Type B pancreatic cell (in vitro differentiated cells): Measurements from ENCODE around the gene ACOX1. TPM values are rescaled to one million over a fixed set of nuclear protein-coding genes. Genes with fewer than 3 reads are reported as not detected.

Source experiments
- DNase-seq: peaks from one replicate; pipeline ENCODE4 v3.0.0; 2021; ENCODE audit warnings: mixed read lengths; ENCODE audit not compliant: unreplicated experiment; ENCODE audit errors: extremely low spot score
- H3K27ac Mint-ChIP-seq: 2 replicates; pipeline ENCODE4 v1.8.0; 2021; ENCODE audit warnings: mild to moderate bottlenecking, mixed read lengths
- H3K27me3 Mint-ChIP-seq: 2 replicates; pipeline ENCODE4 v1.8.0; 2021; ENCODE audit warnings: mixed read lengths
- H3K36me3 Mint-ChIP-seq: 2 replicates; pipeline ENCODE4 v1.8.0; 2021; ENCODE audit warnings: mixed read lengths
- H3K4me1 Mint-ChIP-seq: one replicate; pipeline ENCODE4 v1.8.0; 2021; ENCODE audit warnings: mixed read lengths; ENCODE audit not compliant: unreplicated experiment
- H3K4me3 Mint-ChIP-seq: 2 replicates; pipeline ENCODE4 v1.8.0; 2021; ENCODE audit warnings: mild to moderate bottlenecking, mixed read lengths
- H3K9me3 Mint-ChIP-seq: 2 replicates; pipeline ENCODE4 v1.8.0; 2021; ENCODE audit warnings: mixed read lengths
- total RNA-seq: library from RNA; stranded (reverse); gene quantifications from 2 replicates; pipeline ENCODE4 v1.2.1, GENCODE V29; 2021; ENCODE audit warnings: low replicate concordance
- TF ChIP-seq, protein P1 (sequence below): fragments of 200-600 bp; sonication (generic); conservative IDR thresholded peaks from 2 replicates; pipeline ENCODE4 v1.5.0; 2021; ENCODE audit warnings: antibody characterized with exemption, mild to moderate bottlenecking

ACOX1 gene
- total RNA-seq, 1 donor from 2014 or later: 48.5 TPM

- H3K4me1 Mint-ChIP-seq: peaks cover 22% of the 10 kb centered on the region
- peak overlapping the region; percentile 83 for H3K4me3 Mint-ChIP-seq
- no peaks in the 10 kb centered on the region for H3K27me3 Mint-ChIP-seq
- DNase-seq: peak; percentile 66
- H3K9me3 Mint-ChIP-seq: no peaks in the 10 kb centered on the region
- TF ChIP-seq, protein P1, sequence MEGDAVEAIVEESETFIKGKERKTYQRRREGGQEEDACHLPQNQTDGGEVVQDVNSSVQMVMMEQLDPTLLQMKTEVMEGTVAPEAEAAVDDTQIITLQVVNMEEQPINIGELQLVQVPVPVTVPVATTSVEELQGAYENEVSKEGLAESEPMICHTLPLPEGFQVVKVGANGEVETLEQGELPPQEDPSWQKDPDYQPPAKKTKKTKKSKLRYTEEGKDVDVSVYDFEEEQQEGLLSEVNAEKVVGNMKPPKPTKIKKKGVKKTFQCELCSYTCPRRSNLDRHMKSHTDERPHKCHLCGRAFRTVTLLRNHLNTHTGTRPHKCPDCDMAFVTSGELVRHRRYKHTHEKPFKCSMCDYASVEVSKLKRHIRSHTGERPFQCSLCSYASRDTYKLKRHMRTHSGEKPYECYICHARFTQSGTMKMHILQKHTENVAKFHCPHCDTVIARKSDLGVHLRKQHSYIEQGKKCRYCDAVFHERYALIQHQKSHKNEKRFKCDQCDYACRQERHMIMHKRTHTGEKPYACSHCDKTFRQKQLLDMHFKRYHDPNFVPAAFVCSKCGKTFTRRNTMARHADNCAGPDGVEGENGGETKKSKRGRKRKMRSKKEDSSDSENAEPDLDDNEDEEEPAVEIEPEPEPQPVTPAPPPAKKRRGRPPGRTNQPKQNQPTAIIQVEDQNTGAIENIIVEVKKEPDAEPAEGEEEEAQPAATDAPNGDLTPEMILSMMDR: no peak
- peak overlapping the region; percentile 48 for H3K27ac Mint-ChIP-seq
- peaks cover 4% of the 10 kb centered on the region for H3K36me3 Mint-ChIP-seq
These were observed 81.6 kb downstream of the ACOX1 start for GRCh38 chr17:75897160-75898019.

DNA sequence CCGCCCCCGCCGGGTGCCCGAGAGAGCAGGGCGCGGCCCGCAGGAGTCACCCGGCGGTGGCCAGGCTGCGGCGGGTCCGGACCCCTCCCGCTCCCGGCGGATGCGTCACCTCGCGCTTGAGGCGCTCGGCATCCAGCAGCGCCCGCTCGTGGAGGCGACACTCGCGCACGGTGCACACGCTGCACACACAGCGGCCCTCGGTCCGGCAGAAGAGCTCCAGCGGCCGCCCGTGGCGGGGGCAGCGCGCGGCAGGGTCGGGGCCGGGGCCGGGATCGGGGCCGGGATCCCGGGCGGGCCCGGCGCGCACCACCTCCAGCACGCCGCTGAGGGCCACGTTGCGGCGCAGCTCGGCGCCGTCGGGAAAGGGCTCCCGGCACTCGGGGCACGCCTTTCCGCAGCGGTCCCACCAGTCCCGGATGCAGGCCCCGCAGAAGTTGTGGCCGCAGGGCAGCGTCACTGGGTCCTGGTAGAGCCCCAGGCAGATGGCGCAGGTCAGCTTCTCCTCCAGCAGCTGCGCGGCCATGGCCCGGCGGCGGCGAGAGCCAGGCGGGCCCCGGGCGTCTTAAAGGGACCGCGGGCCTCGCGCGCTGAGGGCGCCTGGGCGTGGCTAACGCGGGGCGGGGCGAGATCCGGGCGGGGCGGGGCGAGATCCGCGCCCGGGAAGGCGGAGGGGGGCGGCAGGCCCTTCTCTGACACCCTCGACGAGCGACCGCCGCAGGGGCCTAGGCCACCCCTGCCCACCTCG lies 82.4 kb downstream of the ACOX1 start, which contains the start of gene TRIM65:
TRIM65 (minus strand) TSS at position 537 of the 745 bp plus-strand sequence; CDS start at position 523, 14 bp downstream.
- H3K4me3 Mint-ChIP-seq: peak within 1 kb of the TSS; percentile 84

DNA sequence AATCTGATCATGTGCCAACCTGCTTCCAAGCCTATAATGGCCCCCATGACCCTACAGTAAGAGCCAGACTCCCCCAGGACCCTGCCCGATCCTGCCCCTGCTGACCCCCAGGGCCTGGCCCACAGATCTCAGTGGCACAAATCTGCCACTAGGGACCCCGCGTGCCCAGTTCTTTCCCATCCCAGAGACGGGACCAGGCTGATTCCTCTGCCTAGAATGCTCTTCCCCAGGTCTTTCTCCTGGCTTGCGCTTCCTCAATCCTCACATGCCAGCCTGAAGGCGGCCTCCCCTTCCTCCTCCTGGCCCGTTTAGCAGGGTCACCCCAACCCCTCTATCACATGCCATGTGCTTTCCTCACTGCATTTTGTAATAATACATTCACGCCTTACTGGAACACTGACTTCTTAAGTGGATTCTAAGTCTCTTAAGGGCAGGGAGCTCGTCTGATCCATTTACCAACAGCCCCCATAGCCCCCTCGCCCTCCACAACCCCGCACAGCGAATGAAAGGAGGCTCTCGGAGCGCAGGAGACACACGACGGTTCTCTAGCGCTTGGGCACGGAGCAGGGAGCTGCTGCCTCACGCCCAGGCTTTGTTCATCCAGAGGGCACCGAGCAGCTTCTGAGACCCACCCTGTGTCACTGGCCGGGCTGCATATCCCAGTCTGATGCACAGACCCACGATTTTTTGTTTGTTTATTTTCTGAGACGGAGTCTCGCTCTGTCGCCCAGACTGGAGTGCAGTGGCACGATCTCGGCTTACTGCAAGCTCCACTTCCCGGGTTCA lies 83.4 kb downstream of the ACOX1 start:
- Mint-ChIP-seq H3K36me3 (peaks cover 4% of the 10 kb centered on the region), H3K4me3 (peak overlapping the region; percentile 84), H3K9me3 (no peaks in the 10 kb centered on the region), H3K27me3 (no peaks in the 10 kb centered on the region), H3K27ac (peak overlapping the region; percentile 86), H3K4me1 (peaks cover 22% of the 10 kb centered on the region)
- TF ChIP-seq, protein P1: peak; percentile 64
- peak; percentile 65 for DNase-seq

More for the DNA sequence above, 82.4 kb downstream of the ACOX1 start, which contains the start of gene TRIM65:
- TF ChIP-seq, protein P1: no peak
- peak; percentile 84 for DNase-seq
- peaks cover 22% of the 10 kb centered on the region for H3K4me1 Mint-ChIP-seq
- H3K9me3 Mint-ChIP-seq: no peaks in the 10 kb centered on the region
- peak within 1 kb of the TSS; percentile 86 for H3K27ac Mint-ChIP-seq
- H3K36me3 Mint-ChIP-seq: peaks cover 4% of the 10 kb centered on the region
- no peaks in the 10 kb centered on the region for H3K27me3 Mint-ChIP-seq

- no peak for DNase-seq
- Mint-ChIP-seq H3K4me3 (peak overlapping the region; percentile 47), H3K27me3 (no peaks in the 10 kb centered on the region), H3K9me3 (no peaks in the 10 kb centered on the region), H3K27ac (peak overlapping the region; percentile 77), H3K4me1 (peaks cover 22% of the 10 kb centered on the region), H3K36me3 (peaks cover 4% of the 10 kb centered on the region)
- TF ChIP-seq, protein P1: no peak
These were observed 84.8 kb downstream of the ACOX1 start for GRCh38 chr17:75894049-75894733.
